PC-9 (cell line): ENCODE measurements around the gene ADAMTS20.

Experiments used
- CTCF ChIP-seq: fragments of 200-600 bp; sonication (generic); conservative IDR thresholded peaks from 2 replicates; pipeline ENCODE4 v1.6.1; 2017; ENCODE audit warnings: mixed run types, antibody characterized with exemption, mild to moderate bottlenecking, moderate library complexity
- EZH2 ChIP-seq: fragments of 200-600 bp; sonication (generic); IDR thresholded peaks from 2 replicates; pipeline ENCODE4 v1.8.0; 2017; ENCODE audit warnings: antibody characterized with exemption, low read depth

GRCh38 chr12:43416981-43417380 lies 135.0 kb downstream of the ADAMTS20 start:
- TF ChIP-seq CTCF (no peak), EZH2 (no peak)
